B cell (primary cell): Measurements from ENCODE around the gene C11orf91.

Source experiments
- EZH2 ChIP-seq: IDR thresholded peaks from 2 replicates; pipeline ENCODE4 v1.6.1; 2012; ENCODE audit warnings: borderline replicate concordance, low read depth, mild to moderate bottlenecking, moderate library complexity, low read length; ENCODE audit not compliant: insufficient read depth, poor library complexity, severe bottlenecking
- TF ChIP-seq, protein P1 (sequence below): fragments of 200-600 bp; IDR thresholded peaks from one replicate; pipeline ENCODE4 v1.8.0; 2022; ENCODE audit warnings: antibody characterized with exemption, mild to moderate bottlenecking

GRCh38 chr11:33652930-33653329 is 47.7 kb downstream of the C11orf91 start:
- TF ChIP-seq, protein P1, sequence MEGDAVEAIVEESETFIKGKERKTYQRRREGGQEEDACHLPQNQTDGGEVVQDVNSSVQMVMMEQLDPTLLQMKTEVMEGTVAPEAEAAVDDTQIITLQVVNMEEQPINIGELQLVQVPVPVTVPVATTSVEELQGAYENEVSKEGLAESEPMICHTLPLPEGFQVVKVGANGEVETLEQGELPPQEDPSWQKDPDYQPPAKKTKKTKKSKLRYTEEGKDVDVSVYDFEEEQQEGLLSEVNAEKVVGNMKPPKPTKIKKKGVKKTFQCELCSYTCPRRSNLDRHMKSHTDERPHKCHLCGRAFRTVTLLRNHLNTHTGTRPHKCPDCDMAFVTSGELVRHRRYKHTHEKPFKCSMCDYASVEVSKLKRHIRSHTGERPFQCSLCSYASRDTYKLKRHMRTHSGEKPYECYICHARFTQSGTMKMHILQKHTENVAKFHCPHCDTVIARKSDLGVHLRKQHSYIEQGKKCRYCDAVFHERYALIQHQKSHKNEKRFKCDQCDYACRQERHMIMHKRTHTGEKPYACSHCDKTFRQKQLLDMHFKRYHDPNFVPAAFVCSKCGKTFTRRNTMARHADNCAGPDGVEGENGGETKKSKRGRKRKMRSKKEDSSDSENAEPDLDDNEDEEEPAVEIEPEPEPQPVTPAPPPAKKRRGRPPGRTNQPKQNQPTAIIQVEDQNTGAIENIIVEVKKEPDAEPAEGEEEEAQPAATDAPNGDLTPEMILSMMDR, result no peak
- no peak for TF ChIP-seq EZH2
